Ovary (tissue), 9 donors: ENCODE measurements around the gene ARMC7. TPM values are rescaled to one million over a fixed set of nuclear protein-coding genes. Genes with fewer than 3 reads are reported as not detected.

ENCODE experiments used
- DNase-seq, 5 donors: peaks; one replicate each; pipeline ENCODE4 v3.0.0-alpha.2; 2019 to 2020
- H3K27ac ChIP-seq, 2 donors: fragments of 200-600 bp; one replicate each; pipeline versions ENCODE4 v1.5.1 to v1.8.0; 2019 to 2022
- H3K27me3 ChIP-seq: fragments of 200-600 bp; one replicate; pipeline ENCODE4 v1.8.0; 2022
- H3K36me3 ChIP-seq: fragments of 200-600 bp; sonication (generic); one replicate; pipeline ENCODE4 v1.5.1; 2019
- H3K4me1 ChIP-seq: one replicate; pipeline ENCODE4 v1.8.1; 2013; ENCODE audit warnings: mild to moderate bottlenecking, moderate library complexity; ENCODE audit not compliant: insufficient read depth
- H3K4me3 ChIP-seq: fragments of 200-600 bp; sonication (generic); one replicate; pipeline ENCODE4 v1.5.1; 2017
- H3K9me3 ChIP-seq, 2 donors: fragments of 200-600 bp in 1 of 2; sonication (generic) in 1 of 2; one replicate each; pipeline versions ENCODE4 v1.5.1 to v1.8.1; 2013 to 2019; ENCODE audit warnings: mild to moderate bottlenecking in 1 of 2, moderate library complexity in 1 of 2
- CTCF ChIP-seq, 3 donors: fragments of 450-650 bp in 2 of 3; fragments of 200-600 bp in 1 of 3; IDR thresholded peaks; one replicate each; pipeline versions ENCODE4 v1.5.1 to v1.8.0; 2016 to 2022; ENCODE audit warnings: antibody characterized with exemption in 3 of 3, mild to moderate bottlenecking in 1 of 3
- EP300 ChIP-seq: sonication (generic); formaldehyde crosslinking; IDR thresholded peaks from one replicate; pipeline ENCODE4 v1.6.1; 2017; ENCODE audit warnings: antibody characterized with exemption
- POLR2A ChIP-seq: fragments of 450-650 bp; IDR thresholded peaks from one replicate; pipeline ENCODE4 v1.6.1; 2017; ENCODE audit warnings: antibody characterized with exemption, mild to moderate bottlenecking, moderate library complexity
- WGBS, 3 donors: extraction: QIAGEN DNeasy Blood & Tissue Kit in 1 of 3; methylation state at CpG; one replicate each; pipeline versions ENCODE4 v1.1.5 to v1.1.7; 2013 to 2017; 5-methylcytosine and 5-hydroxymethylcytosine counted together
- intact Hi-C, 4 donors: fragments of 100-400 bp; cut with DNase I; formaldehyde crosslinking; loops; one replicate each; pipeline versions ENCODE4 v1.11.0 to v1.15.1; 2022 to 2023
- polyA plus RNA-seq, 2 donors: library from polyadenylated mRNA; stranded (reverse); fragments of 200-250 nt in 1 of 2; fragments of 350-450 nt in 1 of 2; fragmentation: Illumina TruSeq in 1 of 2; extraction: RNeasy Lipid Tissue Mini Kit (QIAGEN cat#74804) in 1 of 2; gene quantifications; one replicate each; pipeline ENCODE4 v1.2.3, GENCODE V29; 2013 to 2014
- total RNA-seq, 7 donors: library from RNA; depleted of rRNA in 2 of 7; stranded (reverse); fragments of >200 nt in 2 of 7; fragmentation: NEBNext Ultra II Directional in 3 of 7; extraction: Animal tissue kit (Norgen Biotek cat#: 25700) in 3 of 7; gene quantifications; one replicate each; pipeline versions ENCODE4 v1.1.0 to v1.2.4, GENCODE V29; 2016 to 2023
- donor health status: DM: no; HTN: no; CAD: no; lungs with moderate emphysema.
- donor health status: DM: no; HTN: no; CAD: no.
- donor health status: Bipolar disorder and iron deficiency.
- donor health status: DM: yes; HTN: yes; CAD: no.
- donor health status: DM: no; HTN: no; CAD: no.
- donor health status: DM: yes; HTN: yes; CAD: no.

ARMC7 gene
- total and polyA plus RNA-seq, 9 donors = 4.6 to 10.5 (median 5.7) TPM

GRCh38 chr17:75093548-75094158 is 16.1 kb upstream of the ARMC7 start:
- peaks cover 21% of the 10 kb centered on the region for H3K4me1 ChIP-seq
- H3K27me3 ChIP-seq = no peaks in the 10 kb centered on the region
- H3K4me3 ChIP-seq = no peak overlapping the region
- intact Hi-C loops = no loop called here
- peak overlapping the region in 1 of 2 donors; percentile 54 for H3K27ac ChIP-seq
- H3K36me3 ChIP-seq = no peaks in the 10 kb centered on the region
- peak in 1 of 5 donors; percentile 47 for DNase-seq
- WGBS, 3 donors = 87 to 89% (median 88%) methylated on average over 18 of the region's 18 CpGs
- H3K9me3 ChIP-seq = no peaks in the 10 kb centered on the region
- TF ChIP-seq EP300 = no peak
- TF ChIP-seq POLR2A = no peak
- no peak for TF ChIP-seq CTCF (IDR thresholded peaks at IDR 0.05)

GRCh38 chr17:75094871-75095399 is 14.8 kb upstream of the ARMC7 start:
- TF ChIP-seq CTCF (IDR thresholded peaks at IDR 0.05) (no peak), POLR2A (no peak), EP300 (no peak)
- H3K27me3 ChIP-seq = no peaks in the 10 kb centered on the region
- no peak for DNase-seq
- intact Hi-C loops = no loop called here
- H3K36me3 ChIP-seq = no peaks in the 10 kb centered on the region
- WGBS, 3 donors = 74 to 82% (median 75%) methylated on average over 13 to 16 of the region's 16 CpGs
- no peak overlapping the region for H3K27ac ChIP-seq
- H3K4me1 ChIP-seq = peaks cover 21% of the 10 kb centered on the region
- no peaks in the 10 kb centered on the region for H3K9me3 ChIP-seq
- H3K4me3 ChIP-seq = no peak overlapping the region

GRCh38 chr17:75096082-75096625 is 13.6 kb upstream of the ARMC7 start:
- WGBS, 3 donors = 73 to 76% (median 74%) methylated on average over 14 of the region's 14 CpGs
- Histone ChIP-seq H3K27ac (no peak overlapping the region), H3K27me3 (no peaks in the 10 kb centered on the region), H3K4me3 (no peak overlapping the region), H3K9me3 (no peaks in the 10 kb centered on the region), H3K4me1 (peaks cover 16% of the 10 kb centered on the region), H3K36me3 (no peaks in the 10 kb centered on the region)
- intact Hi-C loops = no loop called here
- TF ChIP-seq EP300 = no peak
- no peak for TF ChIP-seq CTCF (IDR thresholded peaks at IDR 0.05)
- DNase-seq = no peak

- Histone ChIP-seq H3K27ac (no peak overlapping the region), H3K36me3 (no peaks in the 10 kb centered on the region), H3K9me3 (no peaks in the 10 kb centered on the region), H3K27me3 (no peaks in the 10 kb centered on the region), H3K4me3 (no peak overlapping the region), H3K4me1 (peaks cover 8% of the 10 kb centered on the region)
- TF ChIP-seq POLR2A = no peak
- no peak for TF ChIP-seq CTCF (IDR thresholded peaks at IDR 0.05)
- no peak for TF ChIP-seq EP300
- 91 to 95% (median 93%) methylated on average over 7 of the region's 7 CpGs for WGBS, 3 donors
- DNase-seq = no peak
- intact Hi-C loops = no loop called here
These were observed 11.9 kb upstream of the ARMC7 start for GRCh38 chr17:75097865-75098264.
